ENCODE results near the gene SUGCT. TPM values are rescaled to one million over a fixed set of nuclear protein-coding genes. Genes with fewer than 3 reads are reported as not detected.

The SUGCT gene
- total and polyA plus RNA-seq, 9 of the 15 experiments (the other 6 are each of a cell fraction or from before 2014, with no cell fraction given) = 0.58 to 2.5 (median 1.4) TPM

- Histone ChIP-seq H3K4me2 (ENCODE audit: insufficient read depth, low read length) (no peak overlapping the region), H4K20me1 (replicated peaks; ENCODE audit: control insufficient read depth, insufficient read depth, low read length) (no peaks in the 10 kb centered on the region), H2AFZ (ENCODE audit: low read depth, low read length) (no peak overlapping the region), H3K27ac (ENCODE audit: extremely low read depth, low read depth, low read length) (no peak overlapping the region), H3K79me2 (ENCODE audit: control insufficient read depth, insufficient read depth, low read length) (no peaks in the 10 kb centered on the region), H3K9ac (ENCODE audit: insufficient read depth in 1 of 2, low read depth in 2 of 2, low read length in 2 of 2) (no peak overlapping the region), H3K4me3 (no peak overlapping the region), H3K9me3 (replicated peaks; ENCODE audit: control insufficient read depth, insufficient read depth, low read depth, low read length) (no peaks in the 10 kb centered on the region), H3K36me3 (ENCODE audit: control insufficient read depth, insufficient read depth, low read length) (no peaks in the 10 kb centered on the region), H3K9me1 (ENCODE audit: control insufficient read depth, insufficient read depth, low read length) (no peaks in the 10 kb centered on the region), H3K27me3 (ENCODE audit: control insufficient read depth in 2 of 2, insufficient read depth in 2 of 2, low read length in 2 of 2) (no peaks in the 10 kb centered on the region), H3K4me1 (replicated peaks in 1 of 2; ENCODE audit: control insufficient read depth in 2 of 2, insufficient read depth in 2 of 2, low read length in 2 of 2) (no peaks in the 10 kb centered on the region)
- BruUV-seq (replicated peaks) = no TSS peak
- CTCF ChIA-PET (ENCODE audit: low intra/inter-chr PET ratio) = interaction anchor here (0.7 kb wide), 1 partner anchor 97 kb away, joined by 3 read pairs; no protein-coding TSS in a partner anchor
- POLR2A ChIA-PET = no interaction called here
- FAIRE-seq (no peak), ATAC-seq (no peak), DNase-seq (ENCODE audit: extremely low read depth in 1 of 4, low spot score in 3 of 4) (no peak)
- in situ Hi-C loops (cut with MboI) (no loop called here), intact Hi-C loops (cut with micrococcal nuclease) (no loop called here)
- TF ChIP-seq GABPA (tag; conservative IDR thresholded peaks at IDR 0.05; ENCODE audit: low read depth) (no peak), ELF2 (CRISPR knock-in tag; IDR thresholded peaks at IDR 0.05) (no peak)
- WGBS (ENCODE audit: insufficient coverage, low coverage, missing lambda C conversion rate) = 0% methylated on average over 1 of the region's 1 CpG
Observed at GRCh38 chr7:40888499-40888898, 753.7 kb downstream of the SUGCT start.

GRCh38 chr7:40889099-40889498, 754.3 kb downstream of the SUGCT start:
- Histone ChIP-seq H2AFZ (ENCODE audit: low read depth, low read length) (no peak overlapping the region), H3K4me1 (replicated peaks in 1 of 2; ENCODE audit: control insufficient read depth in 2 of 2, insufficient read depth in 2 of 2, low read length in 2 of 2) (no peaks in the 10 kb centered on the region), H3K79me2 (ENCODE audit: control insufficient read depth, insufficient read depth, low read length) (no peaks in the 10 kb centered on the region), H3K36me3 (ENCODE audit: control insufficient read depth, insufficient read depth, low read length) (no peaks in the 10 kb centered on the region), H3K27ac (ENCODE audit: extremely low read depth, low read depth, low read length) (no peak overlapping the region), H3K4me2 (ENCODE audit: insufficient read depth, low read length) (no peak overlapping the region), H3K9ac (ENCODE audit: insufficient read depth in 1 of 2, low read depth in 2 of 2, low read length in 2 of 2) (no peak overlapping the region), H3K4me3 (no peak overlapping the region), H3K9me1 (ENCODE audit: control insufficient read depth, insufficient read depth, low read length) (no peaks in the 10 kb centered on the region), H4K20me1 (replicated peaks; ENCODE audit: control insufficient read depth, insufficient read depth, low read length) (no peaks in the 10 kb centered on the region), H3K27me3 (ENCODE audit: control insufficient read depth in 2 of 2, insufficient read depth in 2 of 2, low read length in 2 of 2) (no peaks in the 10 kb centered on the region), H3K9me3 (replicated peaks; ENCODE audit: control insufficient read depth, insufficient read depth, low read depth, low read length) (no peaks in the 10 kb centered on the region)
- DNase-seq (ENCODE audit: extremely low read depth in 1 of 4, low spot score in 3 of 4) = no peak
- no peak for TF ChIP-seq CBFA2T2 (conservative IDR thresholded peaks at IDR 0.05)
- no peak for ATAC-seq
- POLR2A ChIA-PET = no interaction called here
- in situ Hi-C loops (cut with MboI) (no loop called here), intact Hi-C loops (cut with micrococcal nuclease) (no loop called here)
- BruUV-seq (replicated peaks) = no TSS peak
- no peak for FAIRE-seq
- 0% methylated on average over 4 of the region's 4 CpGs for WGBS (ENCODE audit: insufficient coverage, low coverage, missing lambda C conversion rate)
- CTCF ChIA-PET (ENCODE audit: low intra/inter-chr PET ratio) = interaction anchor here (0.7 kb wide), 1 partner anchor 97 kb away, joined by 3 read pairs; no protein-coding TSS in a partner anchor

All from K562 (cell line).